OCI-LY1 (cell line): Measurements from ENCODE around the gene GSTA1.
"Not testable (repeated sequence)": the region's sequence is repeated elsewhere in the genome, so short reads cannot be mapped to it uniquely, and the experiment has no call there.

Experiments used
- H2AFZ ChIP-seq: fragments of 200-600 bp; sonication (generic), shearing (Covaris generic); 2 replicates; pipeline ENCODE4 v1.6.0; 2014; ENCODE audit warnings: antibody characterized with exemption, mild to moderate bottlenecking, low read length
- H3F3A ChIP-seq: fragments of 200-600 bp; sonication (generic), shearing (Covaris generic); 2 replicates; pipeline ENCODE4 v1.6.0; 2014; ENCODE audit warnings: mild to moderate bottlenecking, antibody characterized with exemption, low read length, moderate library complexity; ENCODE audit not compliant: insufficient read depth
- H3K27ac ChIP-seq: fragments of 200-600 bp; sonication (generic); 2 replicates; pipeline ENCODE4 v1.5.1; 2014; ENCODE audit warnings: low read length, mixed run types, mild to moderate bottlenecking, low read depth; ENCODE audit not compliant: poor library complexity, severe bottlenecking
- H3K27me3 ChIP-seq: fragments of 200-600 bp; sonication (generic); 2 replicates; pipeline ENCODE4 v1.6.0; 2014; ENCODE audit warnings: antibody characterized with exemption, mild to moderate bottlenecking, low read length, moderate library complexity; ENCODE audit not compliant: insufficient read depth
- H3K36me3 ChIP-seq: fragments of 200-600 bp; sonication (generic); 2 replicates; pipeline ENCODE4 v1.6.1; 2014; ENCODE audit warnings: mild to moderate bottlenecking, antibody characterized with exemption, low read length, moderate library complexity, mixed read lengths; ENCODE audit not compliant: insufficient read depth
- H3K4me1 ChIP-seq: fragments of 200-600 bp; sonication (generic); 2 replicates; pipeline ENCODE4 v1.5.1; 2014; ENCODE audit warnings: mild to moderate bottlenecking, low read length, moderate library complexity; ENCODE audit not compliant: insufficient read depth, severe bottlenecking
- H3K4me2 ChIP-seq: fragments of 200-600 bp; sonication (generic), shearing (Covaris generic); 2 replicates; pipeline ENCODE4 v1.6.1; 2014; ENCODE audit warnings: low read length
- H3K4me3 ChIP-seq: fragments of 200-600 bp; sonication (generic); 2 replicates; pipeline ENCODE4 v1.5.1; 2014; ENCODE audit warnings: low read length, low read depth, mild to moderate bottlenecking, mixed read lengths; ENCODE audit not compliant: poor library complexity, severe bottlenecking
- H3K79me2 ChIP-seq: fragments of 200-600 bp; shearing (Covaris generic); 2 replicates; pipeline ENCODE4 v1.6.1; 2016; ENCODE audit warnings: mixed run types, low read length, mixed read lengths; ENCODE audit not compliant: insufficient read depth
- H3K9ac ChIP-seq: fragments of 200-600 bp; sonication (generic), shearing (Covaris generic); 2 replicates; pipeline ENCODE4 v1.6.1; 2014; ENCODE audit warnings: mild to moderate bottlenecking, low read length, mixed read lengths
- H3K9me2 ChIP-seq: fragments of 200-600 bp; sonication (generic), shearing (Covaris generic); 2 replicates; pipeline ENCODE4 v1.6.1; 2014; ENCODE audit warnings: low read depth, mild to moderate bottlenecking, low read length, mixed read lengths
- H3K9me3 ChIP-seq: fragments of 200-600 bp; shearing (Covaris generic); 2 replicates; pipeline ENCODE4 v1.6.1; 2014; ENCODE audit warnings: low read length, mixed read lengths
- H4K20me1 ChIP-seq: fragments of 200-600 bp; sonication (generic), shearing (Covaris generic); 2 replicates; pipeline ENCODE4 v1.6.0; 2016; ENCODE audit warnings: mild to moderate bottlenecking, low read length; ENCODE audit not compliant: insufficient read depth
- EZH2 ChIP-seq: fragments of 200-600 bp; sonication (generic), shearing (Covaris generic); IDR thresholded peaks from 2 replicates; pipeline ENCODE4 v1.8.0; 2017; ENCODE audit warnings: borderline replicate concordance, mixed run types, mild to moderate bottlenecking, antibody characterized with exemption, low read length, moderate library complexity, mixed read lengths
- TF ChIP-seq, protein P1 (sequence below): fragments of 200-600 bp; sonication (generic), shearing (Covaris generic); IDR thresholded peaks from 2 replicates; pipeline ENCODE4 v1.5.1; 2017; ENCODE audit warnings: mild to moderate bottlenecking, antibody characterized with exemption, low read length, moderate library complexity, mixed read lengths

The GSTA1 gene

DNA sequence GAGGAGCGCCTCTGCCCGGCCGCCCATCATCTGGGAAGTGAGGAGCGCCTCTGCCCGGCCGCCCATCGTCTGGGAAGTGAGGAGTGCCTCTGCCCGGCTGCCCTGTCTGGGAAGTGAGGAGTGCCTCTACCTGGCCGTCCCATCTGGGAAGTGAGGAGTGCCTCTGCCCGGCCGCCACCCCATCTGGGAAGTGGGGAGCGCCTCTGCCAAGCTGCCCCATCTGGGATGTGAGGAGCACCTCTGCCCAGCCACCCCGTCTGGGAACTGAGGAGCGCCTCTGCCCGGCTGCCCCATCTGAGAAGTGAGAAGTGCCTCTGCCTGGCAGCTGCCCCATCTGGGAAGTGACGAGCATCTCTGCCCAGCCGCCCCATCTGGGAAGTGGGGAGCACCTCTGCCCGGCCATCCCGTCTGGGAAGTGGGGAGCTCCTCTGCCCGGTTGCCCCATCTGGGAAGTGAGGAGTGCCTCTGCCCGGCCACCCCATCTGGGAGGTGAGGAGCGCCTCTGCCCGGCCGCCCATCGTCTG lies 21.7 kb upstream of the GSTA1 start:
- H4K20me1 ChIP-seq, H3K27ac ChIP-seq, H3K4me2 ChIP-seq, H2AFZ ChIP-seq, H3K27me3 ChIP-seq, H3K36me3 ChIP-seq, H3K9me2 ChIP-seq, H3K9me3 ChIP-seq, H3K4me1 ChIP-seq, H3K4me3 ChIP-seq, H3K79me2 ChIP-seq, H3F3A ChIP-seq, H3K9ac ChIP-seq: not testable (repeated sequence)

DNA sequence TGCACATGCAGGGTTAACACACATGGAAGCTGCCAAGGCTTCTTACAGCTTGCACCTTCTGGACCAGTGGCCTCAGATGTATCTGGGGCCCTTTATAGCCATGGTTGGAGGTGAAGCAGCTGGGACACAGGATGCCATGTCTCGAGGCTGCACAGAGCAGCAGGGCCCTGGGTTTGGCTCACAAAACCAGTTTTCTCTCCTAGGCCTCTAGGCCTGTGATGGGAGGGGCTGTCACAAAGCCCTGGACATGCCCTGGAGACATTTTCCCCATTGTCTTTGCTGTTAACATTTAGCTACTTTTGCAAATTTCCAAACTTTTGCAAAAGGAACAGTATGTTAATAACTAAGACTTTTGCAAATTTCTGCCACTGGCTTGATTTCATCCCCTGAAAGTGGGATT lies 18.2 kb upstream of the GSTA1 start:
- Histone ChIP-seq H4K20me1 (no peaks in the 10 kb centered on the region), H3F3A (no peaks in the 10 kb centered on the region), H3K4me2 (no peak overlapping the region), H3K4me1 (no peaks in the 10 kb centered on the region), H3K36me3 (no peaks in the 10 kb centered on the region), H2AFZ (no peak overlapping the region), H3K27ac (no peak overlapping the region), H3K27me3 (no peaks in the 10 kb centered on the region), H3K9me3 (no peaks in the 10 kb centered on the region), H3K4me3 (no peak overlapping the region), H3K9ac (no peak overlapping the region), H3K9me2 (no peaks in the 10 kb centered on the region), H3K79me2 (no peaks in the 10 kb centered on the region)
- TF ChIP-seq, protein P1, sequence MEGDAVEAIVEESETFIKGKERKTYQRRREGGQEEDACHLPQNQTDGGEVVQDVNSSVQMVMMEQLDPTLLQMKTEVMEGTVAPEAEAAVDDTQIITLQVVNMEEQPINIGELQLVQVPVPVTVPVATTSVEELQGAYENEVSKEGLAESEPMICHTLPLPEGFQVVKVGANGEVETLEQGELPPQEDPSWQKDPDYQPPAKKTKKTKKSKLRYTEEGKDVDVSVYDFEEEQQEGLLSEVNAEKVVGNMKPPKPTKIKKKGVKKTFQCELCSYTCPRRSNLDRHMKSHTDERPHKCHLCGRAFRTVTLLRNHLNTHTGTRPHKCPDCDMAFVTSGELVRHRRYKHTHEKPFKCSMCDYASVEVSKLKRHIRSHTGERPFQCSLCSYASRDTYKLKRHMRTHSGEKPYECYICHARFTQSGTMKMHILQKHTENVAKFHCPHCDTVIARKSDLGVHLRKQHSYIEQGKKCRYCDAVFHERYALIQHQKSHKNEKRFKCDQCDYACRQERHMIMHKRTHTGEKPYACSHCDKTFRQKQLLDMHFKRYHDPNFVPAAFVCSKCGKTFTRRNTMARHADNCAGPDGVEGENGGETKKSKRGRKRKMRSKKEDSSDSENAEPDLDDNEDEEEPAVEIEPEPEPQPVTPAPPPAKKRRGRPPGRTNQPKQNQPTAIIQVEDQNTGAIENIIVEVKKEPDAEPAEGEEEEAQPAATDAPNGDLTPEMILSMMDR: no peak
- TF ChIP-seq EZH2: no peak

DNA sequence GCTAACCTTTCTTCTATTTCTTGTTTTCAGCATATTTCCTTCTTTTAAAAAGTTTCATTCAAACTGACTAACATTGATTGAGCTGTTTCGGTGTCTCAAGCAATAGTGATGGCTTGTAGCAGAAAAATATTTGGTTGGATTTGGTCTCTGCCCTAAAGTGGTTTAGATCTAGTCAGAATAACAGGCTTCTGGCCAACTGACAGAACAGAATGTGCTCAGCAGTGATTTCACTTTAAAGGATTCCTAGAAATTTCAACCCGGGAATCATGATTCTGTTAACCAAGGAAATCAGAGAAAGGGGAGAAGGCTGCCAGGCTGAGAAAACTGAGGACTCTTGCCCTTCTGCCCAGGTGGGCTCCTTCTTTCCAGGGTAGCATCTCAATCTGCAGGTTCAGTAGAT lies 16.6 kb upstream of the GSTA1 start:
- H3K4me1 ChIP-seq: no peaks in the 10 kb centered on the region
- H3K36me3 ChIP-seq: no peaks in the 10 kb centered on the region
- no peaks in the 10 kb centered on the region for H3F3A ChIP-seq
- no peaks in the 10 kb centered on the region for H3K79me2 ChIP-seq
- no peaks in the 10 kb centered on the region for H3K27me3 ChIP-seq
- no peak overlapping the region for H3K27ac ChIP-seq
- no peak overlapping the region for H3K4me3 ChIP-seq
- H3K9me3 ChIP-seq: no peaks in the 10 kb centered on the region
- no peak overlapping the region for H2AFZ ChIP-seq
- H3K4me2 ChIP-seq: no peak overlapping the region
- TF ChIP-seq, protein P1: no peak
- TF ChIP-seq EZH2: no peak
- H3K9ac ChIP-seq: no peak overlapping the region
- no peaks in the 10 kb centered on the region for H3K9me2 ChIP-seq
- no peaks in the 10 kb centered on the region for H4K20me1 ChIP-seq
